Lower leg skin (tissue), 3 donors: ENCODE results near the gene AFMID.

Experiments used
- CTCF ChIP-seq, 3 donors: fragments of 450-650 bp; IDR thresholded peaks; one replicate each; pipeline ENCODE4 v1.5.1; 2016; ENCODE audit warnings: antibody characterized with exemption in 3 of 3, mild to moderate bottlenecking in 3 of 3, moderate library complexity in 2 of 3
- POLR2A ChIP-seq, 2 donors: fragments of 450-650 bp; IDR thresholded peaks; one replicate each; pipeline ENCODE4 v1.6.1; 2016 to 2017; ENCODE audit warnings: antibody characterized with exemption in 2 of 2, mild to moderate bottlenecking in 1 of 2, moderate library complexity in 1 of 2

GRCh38 chr17:78182504-78182903 is 4.7 kb upstream of the AFMID start:
- TF ChIP-seq CTCF (IDR thresholded peaks at IDR 0.05) (no peak), POLR2A (IDR thresholded peaks at IDR 0.05) (no peak)
